Measurements from ENCODE around the gene CDAN1. TPM values are rescaled to one million over a fixed set of nuclear protein-coding genes. Genes with fewer than 3 reads are reported as not detected.

The CDAN1 gene
- total RNA-seq, 6 experiments from 2014 or later = 12.4 to 17.7 (median 16.0) TPM

GRCh38 chr15:42710662-42711061 lies 26.3 kb downstream of the CDAN1 start:
- TF ChIP-seq, protein P1, sequence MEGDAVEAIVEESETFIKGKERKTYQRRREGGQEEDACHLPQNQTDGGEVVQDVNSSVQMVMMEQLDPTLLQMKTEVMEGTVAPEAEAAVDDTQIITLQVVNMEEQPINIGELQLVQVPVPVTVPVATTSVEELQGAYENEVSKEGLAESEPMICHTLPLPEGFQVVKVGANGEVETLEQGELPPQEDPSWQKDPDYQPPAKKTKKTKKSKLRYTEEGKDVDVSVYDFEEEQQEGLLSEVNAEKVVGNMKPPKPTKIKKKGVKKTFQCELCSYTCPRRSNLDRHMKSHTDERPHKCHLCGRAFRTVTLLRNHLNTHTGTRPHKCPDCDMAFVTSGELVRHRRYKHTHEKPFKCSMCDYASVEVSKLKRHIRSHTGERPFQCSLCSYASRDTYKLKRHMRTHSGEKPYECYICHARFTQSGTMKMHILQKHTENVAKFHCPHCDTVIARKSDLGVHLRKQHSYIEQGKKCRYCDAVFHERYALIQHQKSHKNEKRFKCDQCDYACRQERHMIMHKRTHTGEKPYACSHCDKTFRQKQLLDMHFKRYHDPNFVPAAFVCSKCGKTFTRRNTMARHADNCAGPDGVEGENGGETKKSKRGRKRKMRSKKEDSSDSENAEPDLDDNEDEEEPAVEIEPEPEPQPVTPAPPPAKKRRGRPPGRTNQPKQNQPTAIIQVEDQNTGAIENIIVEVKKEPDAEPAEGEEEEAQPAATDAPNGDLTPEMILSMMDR (IDR thresholded peaks at IDR 0.05) = no peak
- Mint-ChIP-seq H3K27ac (no peak overlapping the region), H3K9me3 (no peaks in the 10 kb centered on the region), H3K4me1 (ENCODE audit: low read depth) (peaks cover 7% of the 10 kb centered on the region), H3K36me3 (ENCODE audit: low read depth) (no peaks in the 10 kb centered on the region), H3K4me3 (no peak overlapping the region), H3K27me3 (ENCODE audit: insufficient read depth) (no peaks in the 10 kb centered on the region)
- no peak for DNase-seq

DNA sequence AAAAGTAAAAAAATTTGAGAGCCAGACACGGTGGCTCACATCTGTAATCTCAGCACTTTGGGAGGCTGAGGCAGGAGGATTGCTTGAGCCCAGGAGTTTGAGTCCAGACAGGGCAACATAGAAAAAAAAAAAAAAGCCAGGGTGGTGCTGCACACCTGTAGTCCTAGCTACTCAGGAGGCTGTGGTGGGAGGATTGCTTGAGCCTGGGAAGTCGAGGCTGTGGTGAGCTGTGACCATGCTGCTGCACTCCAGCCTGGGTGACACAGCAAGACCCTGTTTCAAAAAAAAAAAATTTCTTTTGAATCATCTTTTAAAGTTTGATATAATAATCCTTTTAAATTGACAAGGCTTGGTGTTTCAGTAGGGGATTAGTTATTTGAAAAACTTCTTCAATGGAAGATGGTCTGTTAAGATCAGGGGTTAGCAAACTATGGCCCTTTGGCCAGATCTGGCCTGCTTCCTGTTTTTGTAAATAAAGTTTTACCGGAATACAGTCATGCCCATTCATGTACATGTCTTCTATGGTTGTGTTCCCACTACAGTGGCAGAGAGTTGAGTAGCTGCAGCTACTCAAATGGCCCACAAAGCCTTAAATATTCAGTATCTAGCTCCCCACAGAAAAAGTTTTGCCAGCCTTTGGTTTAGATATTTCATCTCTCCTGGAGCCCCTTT lies 28.9 kb downstream of the CDAN1 start:
- Mint-ChIP-seq H3K4me1 (ENCODE audit: low read depth) (peaks cover 7% of the 10 kb centered on the region), H3K9me3 (no peaks in the 10 kb centered on the region), H3K36me3 (ENCODE audit: low read depth) (no peaks in the 10 kb centered on the region), H3K4me3 (no peak overlapping the region), H3K27ac (no peak overlapping the region; the same call in 1 of the 2 replicates), H3K27me3 (ENCODE audit: insufficient read depth) (no peaks in the 10 kb centered on the region)
- no peak for DNase-seq
- TF ChIP-seq, protein P1 (IDR thresholded peaks at IDR 0.05) = no peak

GRCh38 chr15:42707068-42707467 lies 29.9 kb downstream of the CDAN1 start:
- H3K9me3 Mint-ChIP-seq = no peaks in the 10 kb centered on the region
- no peak for DNase-seq
- no peaks in the 10 kb centered on the region for H3K36me3 Mint-ChIP-seq (ENCODE audit: low read depth)
- no peaks in the 10 kb centered on the region for H3K27me3 Mint-ChIP-seq (ENCODE audit: insufficient read depth)
- peaks cover 7% of the 10 kb centered on the region for H3K4me1 Mint-ChIP-seq (ENCODE audit: low read depth)
- TF ChIP-seq, protein P1 (IDR thresholded peaks at IDR 0.05) = no peak
- no peak overlapping the region for H3K4me3 Mint-ChIP-seq
- 0 out of 2 replicates have a peak overlapping the region, but pooled peaks have one; percentile 14 for H3K27ac Mint-ChIP-seq

DNA sequence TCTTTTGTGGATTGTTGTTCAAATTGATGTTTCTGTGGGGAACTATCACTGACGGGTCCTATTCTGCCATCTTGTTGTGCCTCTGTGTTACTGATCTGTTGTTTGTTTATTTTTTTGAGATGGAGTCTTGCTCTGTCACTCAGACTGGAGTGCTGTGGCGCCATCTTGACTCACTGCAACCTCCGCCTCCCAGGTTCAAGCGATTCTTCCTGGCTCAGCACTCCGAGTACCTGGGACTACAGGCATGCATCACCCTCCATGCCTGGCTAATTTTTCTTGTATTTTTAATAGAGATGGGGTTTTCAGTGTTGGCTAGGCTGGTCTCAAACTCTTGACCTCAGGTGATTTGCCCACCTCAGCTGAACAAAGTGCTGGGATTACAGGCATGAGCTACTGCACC lies 31.6 kb downstream of the CDAN1 start:
- no peaks in the 10 kb centered on the region for H3K27me3 Mint-ChIP-seq (ENCODE audit: insufficient read depth)
- TF ChIP-seq, protein P1 (IDR thresholded peaks at IDR 0.05) = no peak
- DNase-seq = no peak
- peaks cover 6% of the 10 kb centered on the region; the same call in 1 of the 2 replicates for H3K36me3 Mint-ChIP-seq (ENCODE audit: low read depth)
- no peak overlapping the region for H3K27ac Mint-ChIP-seq
- no peaks in the 10 kb centered on the region for H3K9me3 Mint-ChIP-seq
- no peak overlapping the region for H3K4me3 Mint-ChIP-seq
- peaks cover 7% of the 10 kb centered on the region for H3K4me1 Mint-ChIP-seq (ENCODE audit: low read depth)

DNA sequence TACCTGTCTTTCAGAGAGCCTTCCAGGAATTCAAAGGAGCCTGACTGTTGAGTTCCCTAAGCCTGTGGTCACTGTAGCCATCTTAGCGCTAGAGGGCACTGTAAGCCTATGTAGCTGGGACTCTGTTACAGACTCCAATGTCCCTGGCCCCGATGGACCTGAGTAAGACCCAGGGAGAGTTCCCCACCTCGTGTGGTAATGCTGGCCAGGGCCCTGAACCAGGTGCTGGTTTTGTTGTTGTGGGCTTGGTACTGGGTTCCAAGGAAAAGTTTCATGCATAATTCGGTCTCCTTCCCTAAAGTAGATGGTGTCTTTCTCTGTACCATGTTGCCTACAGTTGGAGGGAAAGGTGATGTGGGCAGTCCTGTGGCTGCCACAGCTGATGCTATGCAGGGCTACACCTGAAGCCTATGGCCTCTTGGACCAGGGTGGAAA lies 32.4 kb downstream of the CDAN1 start:
- TF ChIP-seq, protein P1 (IDR thresholded peaks at IDR 0.05) = peak; percentile 87
- H3K4me1 Mint-ChIP-seq (ENCODE audit: low read depth) = peaks cover 7% of the 10 kb centered on the region
- H3K27ac Mint-ChIP-seq = no peak overlapping the region
- peak; percentile 49 for DNase-seq
- H3K36me3 Mint-ChIP-seq (ENCODE audit: low read depth) = peaks cover 11% of the 10 kb centered on the region; the same call in 1 of the 2 replicates
- no peaks in the 10 kb centered on the region for H3K9me3 Mint-ChIP-seq
- no peak overlapping the region for H3K4me3 Mint-ChIP-seq
- no peaks in the 10 kb centered on the region for H3K27me3 Mint-ChIP-seq (ENCODE audit: insufficient read depth)

Data from HFFc6 (cell line).